GM15510 (cell line): Measurements from ENCODE around the gene C20orf202.

ENCODE experiments used
- POLR2A ChIP-seq: IDR thresholded peaks from 3 replicates; pipeline ENCODE4 v1.6.1; 2011; ENCODE audit warnings: borderline replicate concordance; ENCODE audit not compliant: insufficient read length; ENCODE audit errors: extremely low read depth

The C20orf202 gene

GRCh38 chr20:1247689-1248088 lies 44.4 kb downstream of the C20orf202 start:
- no peak for TF ChIP-seq POLR2A

- no peak for TF ChIP-seq POLR2A
Observed at GRCh38 chr20:1252416-1252815, 49.2 kb downstream of the C20orf202 start.

GRCh38 chr20:1254254-1254653 lies 51.0 kb downstream of the C20orf202 start:
- TF ChIP-seq POLR2A, result no peak

GRCh38 chr20:1255675-1256074 lies 52.4 kb downstream of the C20orf202 start:
- no peak for TF ChIP-seq POLR2A
